ENCODE measurements around the gene CEMIP2. TPM values are rescaled to one million over a fixed set of nuclear protein-coding genes. Genes with fewer than 3 reads are reported as not detected.

CEMIP2 gene
- polyA plus RNA-seq, 1 of the 3 experiments (the other 2 are of a cell fraction): 39.8 TPM

DNA sequence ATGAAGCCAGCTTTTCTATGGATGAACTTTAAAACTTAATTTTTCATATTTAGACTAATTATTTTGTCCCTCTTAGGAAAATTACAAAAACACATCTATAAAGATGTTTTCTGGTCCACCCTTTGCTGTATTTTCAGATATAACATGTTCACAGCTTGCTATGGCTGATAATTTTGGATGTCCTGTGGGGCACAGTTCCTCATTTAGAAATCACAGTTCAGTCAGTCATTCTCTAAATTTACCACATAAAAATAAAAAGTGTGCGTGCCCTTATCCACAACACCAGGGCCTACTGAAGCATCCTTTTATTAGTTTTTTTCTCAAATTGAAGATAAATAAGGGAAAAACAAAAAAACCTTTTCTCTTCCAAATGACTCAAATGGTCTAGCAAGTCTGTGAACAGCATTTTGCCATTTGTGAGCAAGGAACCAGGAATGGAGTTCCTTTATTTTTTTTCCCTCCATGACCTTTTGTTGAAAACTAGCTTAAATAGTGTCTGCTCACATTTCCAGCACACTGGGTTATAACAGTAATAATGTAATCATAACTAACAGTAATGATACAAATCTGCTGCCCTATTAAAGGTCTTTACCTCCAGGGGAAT, 87.1 kb downstream of the CEMIP2 start:
- CTCF ChIA-PET: interaction anchor here (0.6 kb wide), 1 partner anchor 22 kb away, joined by 3 read pairs; no protein-coding TSS in a partner anchor
- Histone ChIP-seq H3K4me1 (ENCODE audit: control insufficient read depth in 1 of 2, insufficient read depth in 2 of 2, low read depth in 1 of 2, low read length in 1 of 2) (peaks cover 3 to 39% of the 10 kb centered on the region in 2 experiments; a peak in 3 of 4 replicates), H3K4me3 (ENCODE audit: low read depth in 2 of 2, low read length in 1 of 2) (peak overlapping the region in 1 of 2 experiments; percentile 25; a peak in 1 of 4 replicates), H4K20me1 (ENCODE audit: insufficient read depth) (no peaks in the 10 kb centered on the region), H3K27ac (ENCODE audit: low read depth in 2 of 2, low read length in 1 of 2) (peak overlapping the region; percentile 22 to 78; a peak in 3 of 4 replicates), H3K36me3 (replicated peaks in 1 of 2; ENCODE audit: control insufficient read depth in 1 of 2, insufficient read depth in 2 of 2, low read length in 1 of 2) (no peaks in the 10 kb centered on the region), H3K9me2 (no peaks in the 10 kb centered on the region), H3K4me2 (peak overlapping the region; percentile 62), H3K9me3 (no peaks in the 10 kb centered on the region), H3K9ac (no peak overlapping the region), H3K27me3 (ENCODE audit: insufficient read depth) (no peaks in the 10 kb centered on the region), H3K79me2 (ENCODE audit: insufficient read depth) (no peaks in the 10 kb centered on the region), H3F3A (replicated peaks; ENCODE audit: insufficient read depth) (peaks cover 36% of the 10 kb centered on the region), H2AFZ (ENCODE audit: low read depth) (no peak overlapping the region)
- 37% methylated on average over 1 of the region's 1 CpG for WGBS (ENCODE audit: low lambda C conversion rate)
- POLR2A ChIA-PET: no interaction called here
- no peak for DNase-seq
- TF ChIP-seq TAF1 (IDR thresholded peaks at IDR 0.05; ENCODE audit: borderline replicate concordance, low read depth, low read length): no peak

- H3K79me2 ChIP-seq (ENCODE audit: insufficient read depth): no peaks in the 10 kb centered on the region
- 14% methylated on average over 5 of the region's 5 CpGs for WGBS (ENCODE audit: low lambda C conversion rate)
- ChIA-PET POLR2A (no interaction called here), CTCF (no interaction called here)
- H3K27me3 ChIP-seq (ENCODE audit: insufficient read depth): no peaks in the 10 kb centered on the region
- peak overlapping the region; percentile 8; the same call in 1 of the 2 replicates for H2AFZ ChIP-seq (ENCODE audit: low read depth)
- H3K4me1 ChIP-seq (ENCODE audit: control insufficient read depth in 1 of 2, insufficient read depth in 2 of 2, low read depth in 1 of 2, low read length in 1 of 2): peaks cover 3 to 39% of the 10 kb centered on the region in 2 experiments; a peak in 3 of 4 replicates
- H3K27ac ChIP-seq (ENCODE audit: low read depth in 2 of 2, low read length in 1 of 2): peak overlapping the region in 1 of 2 experiments; percentile 78; a peak in 3 of 4 replicates
- peak overlapping the region; percentile 62 for H3K4me2 ChIP-seq
- H4K20me1 ChIP-seq (ENCODE audit: insufficient read depth): no peaks in the 10 kb centered on the region
- H3K9me3 ChIP-seq: no peaks in the 10 kb centered on the region
- 0 out of 2 replicates have a peak overlapping the region, but pooled peaks have one; percentile 17 for H3K9ac ChIP-seq
- no peak for DNase-seq
- H3F3A ChIP-seq (replicated peaks; ENCODE audit: insufficient read depth): peaks cover 36% of the 10 kb centered on the region
- no peaks in the 10 kb centered on the region for H3K9me2 ChIP-seq
- peak overlapping the region in 1 of 2 experiments; percentile 16; a peak in 1 of 4 replicates for H3K4me3 ChIP-seq (ENCODE audit: low read depth in 2 of 2, low read length in 1 of 2)
- no peaks in the 10 kb centered on the region for H3K36me3 ChIP-seq (replicated peaks in 1 of 2; ENCODE audit: control insufficient read depth in 1 of 2, insufficient read depth in 2 of 2, low read length in 1 of 2)
- TF ChIP-seq TAF1 (IDR thresholded peaks at IDR 0.05; ENCODE audit: borderline replicate concordance, low read depth, low read length) (no peak), CHD2 (IDR thresholded peaks at IDR 0.05; ENCODE audit: low read length, partially characterized antibody) (no peak), EP300 (IDR thresholded peaks at IDR 0.05; ENCODE audit: borderline replicate concordance in 1 of 2, low read depth in 1 of 2, low read length in 1 of 2) (peak in 1 of 2 experiments; percentile 57; a peak in 1 of 4 replicates), GATA2 (CRISPR knock-in tag; IDR thresholded peaks at IDR 0.05) (no peak), GABPA (IDR thresholded peaks at IDR 0.05; ENCODE audit: low read depth) (no peak), TCF12 (IDR thresholded peaks at IDR 0.05) (peak; percentile 61; the same call in 1 of the 2 replicates), ZBTB33 (IDR thresholded peaks at IDR 0.05; ENCODE audit: borderline replicate concordance, low read depth) (no peak), FOSL2 (IDR thresholded peaks at IDR 0.05; ENCODE audit: borderline replicate concordance, low read depth) (0 out of 2 replicates have a peak, but pooled peaks have one; percentile 21), NFIC (IDR thresholded peaks at IDR 0.05; ENCODE audit: borderline replicate concordance) (peak; percentile 84), RCOR1 (IDR thresholded peaks at IDR 0.05; ENCODE audit: low read length) (no peak), EZH2phosphoT487 (IDR thresholded peaks at IDR 0.05; ENCODE audit: borderline replicate concordance, low read depth) (no peak), TEAD4 (IDR thresholded peaks at IDR 0.05; ENCODE audit: borderline replicate concordance, insufficient read depth) (peak; percentile 48; the same call in 1 of the 2 replicates)
- TF ChIP-seq, protein P1, sequence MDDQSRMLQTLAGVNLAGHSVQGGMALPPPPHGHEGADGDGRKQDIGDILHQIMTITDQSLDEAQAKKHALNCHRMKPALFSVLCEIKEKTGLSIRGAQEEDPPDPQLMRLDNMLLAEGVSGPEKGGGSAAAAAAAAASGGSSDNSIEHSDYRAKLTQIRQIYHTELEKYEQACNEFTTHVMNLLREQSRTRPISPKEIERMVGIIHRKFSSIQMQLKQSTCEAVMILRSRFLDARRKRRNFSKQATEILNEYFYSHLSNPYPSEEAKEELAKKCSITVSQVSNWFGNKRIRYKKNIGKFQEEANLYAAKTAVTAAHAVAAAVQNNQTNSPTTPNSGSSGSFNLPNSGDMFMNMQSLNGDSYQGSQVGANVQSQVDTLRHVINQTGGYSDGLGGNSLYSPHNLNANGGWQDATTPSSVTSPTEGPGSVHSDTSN (IDR thresholded peaks at IDR 0.05): peak; percentile 73
- TF ChIP-seq, protein P2, sequence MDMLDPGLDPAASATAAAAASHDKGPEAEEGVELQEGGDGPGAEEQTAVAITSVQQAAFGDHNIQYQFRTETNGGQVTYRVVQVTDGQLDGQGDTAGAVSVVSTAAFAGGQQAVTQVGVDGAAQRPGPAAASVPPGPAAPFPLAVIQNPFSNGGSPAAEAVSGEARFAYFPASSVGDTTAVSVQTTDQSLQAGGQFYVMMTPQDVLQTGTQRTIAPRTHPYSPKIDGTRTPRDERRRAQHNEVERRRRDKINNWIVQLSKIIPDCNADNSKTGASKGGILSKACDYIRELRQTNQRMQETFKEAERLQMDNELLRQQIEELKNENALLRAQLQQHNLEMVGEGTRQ (IDR thresholded peaks at IDR 0.05; ENCODE audit: borderline replicate concordance, low read depth, low read length): no peak
- TF ChIP-seq, protein P3, sequence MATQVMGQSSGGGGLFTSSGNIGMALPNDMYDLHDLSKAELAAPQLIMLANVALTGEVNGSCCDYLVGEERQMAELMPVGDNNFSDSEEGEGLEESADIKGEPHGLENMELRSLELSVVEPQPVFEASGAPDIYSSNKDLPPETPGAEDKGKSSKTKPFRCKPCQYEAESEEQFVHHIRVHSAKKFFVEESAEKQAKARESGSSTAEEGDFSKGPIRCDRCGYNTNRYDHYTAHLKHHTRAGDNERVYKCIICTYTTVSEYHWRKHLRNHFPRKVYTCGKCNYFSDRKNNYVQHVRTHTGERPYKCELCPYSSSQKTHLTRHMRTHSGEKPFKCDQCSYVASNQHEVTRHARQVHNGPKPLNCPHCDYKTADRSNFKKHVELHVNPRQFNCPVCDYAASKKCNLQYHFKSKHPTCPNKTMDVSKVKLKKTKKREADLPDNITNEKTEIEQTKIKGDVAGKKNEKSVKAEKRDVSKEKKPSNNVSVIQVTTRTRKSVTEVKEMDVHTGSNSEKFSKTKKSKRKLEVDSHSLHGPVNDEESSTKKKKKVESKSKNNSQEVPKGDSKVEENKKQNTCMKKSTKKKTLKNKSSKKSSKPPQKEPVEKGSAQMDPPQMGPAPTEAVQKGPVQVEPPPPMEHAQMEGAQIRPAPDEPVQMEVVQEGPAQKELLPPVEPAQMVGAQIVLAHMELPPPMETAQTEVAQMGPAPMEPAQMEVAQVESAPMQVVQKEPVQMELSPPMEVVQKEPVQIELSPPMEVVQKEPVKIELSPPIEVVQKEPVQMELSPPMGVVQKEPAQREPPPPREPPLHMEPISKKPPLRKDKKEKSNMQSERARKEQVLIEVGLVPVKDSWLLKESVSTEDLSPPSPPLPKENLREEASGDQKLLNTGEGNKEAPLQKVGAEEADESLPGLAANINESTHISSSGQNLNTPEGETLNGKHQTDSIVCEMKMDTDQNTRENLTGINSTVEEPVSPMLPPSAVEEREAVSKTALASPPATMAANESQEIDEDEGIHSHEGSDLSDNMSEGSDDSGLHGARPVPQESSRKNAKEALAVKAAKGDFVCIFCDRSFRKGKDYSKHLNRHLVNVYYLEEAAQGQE (IDR thresholded peaks at IDR 0.05; ENCODE audit: low read depth, low read length): no peak
- TF ChIP-seq, protein P4, sequence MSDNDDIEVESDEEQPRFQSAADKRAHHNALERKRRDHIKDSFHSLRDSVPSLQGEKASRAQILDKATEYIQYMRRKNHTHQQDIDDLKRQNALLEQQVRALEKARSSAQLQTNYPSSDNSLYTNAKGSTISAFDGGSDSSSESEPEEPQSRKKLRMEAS (IDR thresholded peaks at IDR 0.05; ENCODE audit: low read depth): no peak
These were observed 87.9 kb downstream of the CEMIP2 start for GRCh38 chr9:71680189-71680980.
